ENCODE data around the gene MRPS34. TPM values are rescaled to one million over a fixed set of nuclear protein-coding genes. Genes with fewer than 3 reads are reported as not detected.
"Not testable (repeated sequence)": the region's sequence is repeated elsewhere in the genome, so short reads cannot be mapped to it uniquely, and the experiment has no call there.

MRPS34 gene
- total RNA-seq, 6 experiments from 2014 or later = 122 to 161 (median 132) TPM

GRCh38 chr16:1808691-1809090 is 35.8 kb upstream of the MRPS34 start:
- no peaks in the 10 kb centered on the region for H3K9me3 Mint-ChIP-seq
- peaks cover 10% of the 10 kb centered on the region; the same call in 1 of the 2 replicates for H3K36me3 Mint-ChIP-seq (ENCODE audit: low read depth)
- H3K4me3 Mint-ChIP-seq = no peak overlapping the region
- H3K27ac Mint-ChIP-seq = no peak overlapping the region
- no peak for DNase-seq
- H3K27me3 Mint-ChIP-seq (ENCODE audit: insufficient read depth) = no peaks in the 10 kb centered on the region
- no peak for TF ChIP-seq CTCF (IDR thresholded peaks at IDR 0.05)
- peaks cover 5% of the 10 kb centered on the region; the same call in 1 of the 2 replicates for H3K4me1 Mint-ChIP-seq (ENCODE audit: low read depth)

DNA sequence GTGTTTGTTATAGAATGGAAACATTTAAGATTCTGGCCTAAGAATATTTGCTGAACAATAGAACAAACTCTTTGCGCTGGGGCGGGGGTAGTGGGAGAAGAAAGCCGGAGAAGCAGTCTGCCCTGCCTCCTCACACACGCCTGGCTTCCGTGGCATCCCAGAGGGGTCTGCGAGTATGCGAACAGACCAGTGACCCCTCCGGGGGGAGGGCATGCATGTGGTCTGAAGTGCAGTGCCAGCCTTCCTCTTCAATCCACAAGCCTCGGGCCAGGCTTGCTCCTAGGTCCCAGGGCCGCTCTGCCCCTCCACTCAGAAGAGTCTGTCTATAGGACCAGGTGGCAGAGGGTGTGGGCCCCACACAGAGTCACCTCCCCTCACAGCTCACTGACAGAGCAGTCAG is 34.7 kb upstream of the MRPS34 start:
- TF ChIP-seq CTCF (IDR thresholded peaks at IDR 0.05) = no peak
- H3K36me3 Mint-ChIP-seq (ENCODE audit: low read depth) = 0 out of 2 replicates have a peak, but pooled peaks cover 5% of the 10 kb centered on the region
- no peaks in the 10 kb centered on the region for H3K9me3 Mint-ChIP-seq
- DNase-seq = no peak
- H3K4me3 Mint-ChIP-seq = no peak overlapping the region
- no peaks in the 10 kb centered on the region for H3K4me1 Mint-ChIP-seq (ENCODE audit: low read depth)
- no peak overlapping the region for H3K27ac Mint-ChIP-seq
- no peaks in the 10 kb centered on the region for H3K27me3 Mint-ChIP-seq (ENCODE audit: insufficient read depth)

DNA sequence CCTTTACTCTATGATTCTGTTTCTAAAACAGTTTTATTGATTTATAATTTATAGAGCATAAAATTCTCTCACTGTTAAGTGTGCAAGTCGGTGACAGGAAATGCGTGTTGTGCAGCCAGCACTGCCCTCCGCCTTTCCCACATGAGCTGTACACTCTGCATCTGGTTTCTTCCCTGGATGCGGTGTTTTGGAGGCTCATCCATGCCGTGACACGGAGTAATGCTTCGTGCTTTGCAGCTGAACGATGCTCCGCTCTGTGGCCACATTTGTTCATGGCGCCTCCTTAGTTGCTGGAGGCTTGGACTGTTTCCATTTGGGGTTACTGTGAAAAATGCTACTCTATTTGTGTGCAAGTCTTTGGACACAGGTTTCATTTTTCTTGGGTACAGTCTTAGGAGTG is 27.8 kb upstream of the MRPS34 start:
- TF ChIP-seq CTCF (IDR thresholded peaks at IDR 0.05) = no peak
- no peak for DNase-seq
- no peak overlapping the region for H3K4me3 Mint-ChIP-seq
- peaks cover 1% of the 10 kb centered on the region; the same call in 1 of the 2 replicates for H3K27me3 Mint-ChIP-seq (ENCODE audit: insufficient read depth)
- H3K9me3 Mint-ChIP-seq = peaks cover 39% of the 10 kb centered on the region
- no peak overlapping the region for H3K27ac Mint-ChIP-seq
- no peaks in the 10 kb centered on the region for H3K4me1 Mint-ChIP-seq (ENCODE audit: low read depth)
- peaks cover 28% of the 10 kb centered on the region for H3K36me3 Mint-ChIP-seq (ENCODE audit: low read depth)

- H3K4me1 Mint-ChIP-seq (ENCODE audit: low read depth); H3K27me3 Mint-ChIP-seq (ENCODE audit: insufficient read depth); H3K4me3 Mint-ChIP-seq; DNase-seq; H3K27ac Mint-ChIP-seq: not testable (repeated sequence)
- peaks cover 39% of the 10 kb centered on the region for H3K9me3 Mint-ChIP-seq
- peaks cover 28% of the 10 kb centered on the region for H3K36me3 Mint-ChIP-seq (ENCODE audit: low read depth)
Measured at GRCh38 chr16:1799263-1799662, 26.3 kb upstream of the MRPS34 start.

GRCh38 chr16:1794908-1795666 is 22.2 kb upstream of the MRPS34 start:
- H3K27ac Mint-ChIP-seq = no peak overlapping the region
- peaks cover 22% of the 10 kb centered on the region for H3K36me3 Mint-ChIP-seq (ENCODE audit: low read depth)
- peaks cover 31% of the 10 kb centered on the region for H3K9me3 Mint-ChIP-seq
- no peaks in the 10 kb centered on the region for H3K4me1 Mint-ChIP-seq (ENCODE audit: low read depth)
- no peak overlapping the region for H3K4me3 Mint-ChIP-seq
- H3K27me3 Mint-ChIP-seq (ENCODE audit: insufficient read depth) = no peaks in the 10 kb centered on the region
- no peak for TF ChIP-seq CTCF (IDR thresholded peaks at IDR 0.05)
- no peak for DNase-seq

DNA sequence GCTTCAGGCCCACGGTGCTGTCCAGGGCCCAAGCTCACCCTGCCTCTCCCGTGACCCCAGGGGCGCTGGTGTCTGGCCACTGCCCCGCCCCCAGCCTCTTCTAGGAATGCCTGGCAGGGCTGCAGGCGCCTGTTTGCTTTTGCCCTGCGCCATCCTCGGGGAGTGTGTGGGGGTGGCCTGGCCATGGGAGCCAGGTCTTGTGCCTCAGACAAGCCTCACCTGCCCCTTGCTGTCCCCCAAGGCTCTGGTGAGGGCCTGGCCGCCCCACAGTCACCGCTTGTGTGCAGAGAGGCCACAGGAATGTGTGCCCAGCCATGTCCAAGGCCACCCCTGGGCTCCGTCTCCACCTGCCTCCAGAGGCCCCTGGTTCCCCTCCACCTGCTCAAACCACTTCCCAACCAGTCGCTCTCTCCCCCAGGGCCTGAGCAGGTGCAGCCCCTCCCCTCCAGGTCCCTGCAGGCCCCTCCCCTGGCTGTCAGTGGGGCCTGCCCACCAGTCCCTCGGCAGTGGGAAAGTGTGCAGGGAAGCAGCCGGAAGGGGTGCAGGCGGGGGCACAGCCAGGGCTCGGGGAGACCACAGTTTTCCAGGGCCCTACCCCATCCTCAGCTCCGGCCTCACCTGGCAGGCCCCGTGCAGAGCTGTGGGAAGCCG is 21.4 kb upstream of the MRPS34 start:
- TF ChIP-seq CTCF (IDR thresholded peaks at IDR 0.05) = no peak
- no peak overlapping the region for H3K4me3 Mint-ChIP-seq
- H3K9me3 Mint-ChIP-seq = peaks cover 23% of the 10 kb centered on the region
- no peak for DNase-seq
- H3K36me3 Mint-ChIP-seq (ENCODE audit: low read depth) = peaks cover 16% of the 10 kb centered on the region
- H3K27me3 Mint-ChIP-seq (ENCODE audit: insufficient read depth) = no peaks in the 10 kb centered on the region
- no peak overlapping the region for H3K27ac Mint-ChIP-seq
- H3K4me1 Mint-ChIP-seq (ENCODE audit: low read depth) = no peaks in the 10 kb centered on the region
